B cell (primary cell): ENCODE measurements around the gene HOXD10.
A peak's percentile ranks its signal among the peaks of the same experiment; 100 is the strongest.

Experiments used
- EZH2 ChIP-seq: IDR thresholded peaks from 2 replicates; pipeline ENCODE4 v1.6.1; 2012; ENCODE audit warnings: borderline replicate concordance, low read depth, mild to moderate bottlenecking, moderate library complexity, low read length; ENCODE audit not compliant: insufficient read depth, poor library complexity, severe bottlenecking
- TF ChIP-seq, protein P1 (sequence below): fragments of 200-600 bp; IDR thresholded peaks from one replicate; pipeline ENCODE4 v1.8.0; 2022; ENCODE audit warnings: antibody characterized with exemption, mild to moderate bottlenecking

DNA sequence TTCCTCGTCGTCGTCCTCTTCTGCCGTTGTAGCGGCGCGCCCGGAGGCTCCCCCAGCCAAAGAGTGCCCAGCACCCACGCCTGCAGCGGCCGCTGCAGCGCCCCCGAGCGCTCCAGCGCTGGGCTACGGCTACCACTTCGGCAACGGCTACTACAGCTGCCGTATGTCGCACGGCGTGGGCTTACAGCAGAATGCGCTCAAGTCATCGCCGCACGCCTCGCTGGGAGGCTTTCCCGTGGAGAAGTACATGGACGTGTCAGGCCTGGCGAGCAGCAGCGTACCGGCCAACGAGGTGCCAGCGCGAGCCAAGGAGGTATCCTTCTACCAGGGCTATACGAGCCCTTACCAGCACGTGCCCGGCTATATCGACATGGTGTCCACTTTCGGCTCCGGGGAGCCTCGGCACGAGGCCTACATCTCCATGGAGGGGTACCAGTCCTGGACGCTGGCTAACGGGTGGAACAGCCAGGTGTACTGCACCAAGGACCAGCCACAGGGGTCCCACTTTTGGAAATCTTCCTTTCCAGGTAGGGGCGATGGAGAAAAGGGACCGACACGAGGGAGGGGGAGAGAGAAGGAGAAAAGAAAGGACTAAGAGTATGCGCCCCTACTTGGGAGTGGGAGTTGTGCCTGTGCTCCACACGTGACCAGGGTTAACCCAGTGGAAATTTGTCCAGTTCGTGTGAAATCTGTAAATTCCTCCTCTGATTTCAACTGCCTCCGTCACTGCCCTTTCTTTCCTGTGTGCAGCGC, 23.3 kb upstream of the HOXD10 start:
- peak; percentile 16 for TF ChIP-seq EZH2
- TF ChIP-seq, protein P1, sequence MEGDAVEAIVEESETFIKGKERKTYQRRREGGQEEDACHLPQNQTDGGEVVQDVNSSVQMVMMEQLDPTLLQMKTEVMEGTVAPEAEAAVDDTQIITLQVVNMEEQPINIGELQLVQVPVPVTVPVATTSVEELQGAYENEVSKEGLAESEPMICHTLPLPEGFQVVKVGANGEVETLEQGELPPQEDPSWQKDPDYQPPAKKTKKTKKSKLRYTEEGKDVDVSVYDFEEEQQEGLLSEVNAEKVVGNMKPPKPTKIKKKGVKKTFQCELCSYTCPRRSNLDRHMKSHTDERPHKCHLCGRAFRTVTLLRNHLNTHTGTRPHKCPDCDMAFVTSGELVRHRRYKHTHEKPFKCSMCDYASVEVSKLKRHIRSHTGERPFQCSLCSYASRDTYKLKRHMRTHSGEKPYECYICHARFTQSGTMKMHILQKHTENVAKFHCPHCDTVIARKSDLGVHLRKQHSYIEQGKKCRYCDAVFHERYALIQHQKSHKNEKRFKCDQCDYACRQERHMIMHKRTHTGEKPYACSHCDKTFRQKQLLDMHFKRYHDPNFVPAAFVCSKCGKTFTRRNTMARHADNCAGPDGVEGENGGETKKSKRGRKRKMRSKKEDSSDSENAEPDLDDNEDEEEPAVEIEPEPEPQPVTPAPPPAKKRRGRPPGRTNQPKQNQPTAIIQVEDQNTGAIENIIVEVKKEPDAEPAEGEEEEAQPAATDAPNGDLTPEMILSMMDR, result no peak
